ENCODE measurements around the gene NSUN5. TPM values are rescaled to one million over a fixed set of nuclear protein-coding genes. Genes with fewer than 3 reads are reported as not detected.

The NSUN5 gene
- polyA plus RNA-seq, 1 donor from 2014 or later, result 70.0 TPM

DNA sequence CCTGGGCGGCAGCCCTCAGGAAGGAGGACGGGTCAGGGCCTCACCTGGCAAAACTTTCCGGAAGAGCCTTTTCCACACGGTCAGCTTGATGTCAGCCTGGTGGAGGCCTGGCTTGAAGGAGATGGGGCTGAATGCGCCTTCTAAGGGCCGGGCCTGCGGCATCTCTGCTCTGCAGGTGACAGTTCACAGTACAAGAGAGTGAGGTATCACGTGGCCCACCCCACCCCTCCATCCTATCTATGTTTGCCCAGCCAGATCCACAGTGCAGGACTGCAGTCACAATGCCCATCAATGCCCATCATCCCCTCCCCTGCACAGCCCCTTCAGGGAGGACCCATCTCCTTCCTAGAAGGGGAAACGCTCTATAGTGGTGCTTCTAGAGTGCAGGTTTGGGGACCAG lies 7.9 kb upstream of the NSUN5 start:
- H3K36me3 ChIP-seq (ENCODE audit: insufficient read depth, low read length), result no peaks in the 10 kb centered on the region
- H3F3A ChIP-seq (ENCODE audit: insufficient read depth, low read length, poor library complexity, severe bottlenecking), result no peaks in the 10 kb centered on the region
- H3K9me3 ChIP-seq (ENCODE audit: low read length), result no peaks in the 10 kb centered on the region
- TF ChIP-seq MXI1 (conservative IDR thresholded peaks at IDR 0.05; ENCODE audit: poor library complexity, severe bottlenecking) (no peak), SMC3 (conservative IDR thresholded peaks at IDR 0.05; ENCODE audit: poor library complexity) (no peak), TAF1 (IDR thresholded peaks at IDR 0.05; ENCODE audit: low read depth) (no peak), RAD21 (conservative IDR thresholded peaks at IDR 0.05) (no peak), POLR2AphosphoS5 (IDR thresholded peaks at IDR 0.05) (no peak), EZH2 (IDR thresholded peaks at IDR 0.05; ENCODE audit: borderline replicate concordance, insufficient read depth, low read length, poor library complexity, severe bottlenecking) (no peak), EP300 (conservative IDR thresholded peaks at IDR 0.05; ENCODE audit: poor library complexity, severe bottlenecking) (no peak)
- TF ChIP-seq, protein P1, sequence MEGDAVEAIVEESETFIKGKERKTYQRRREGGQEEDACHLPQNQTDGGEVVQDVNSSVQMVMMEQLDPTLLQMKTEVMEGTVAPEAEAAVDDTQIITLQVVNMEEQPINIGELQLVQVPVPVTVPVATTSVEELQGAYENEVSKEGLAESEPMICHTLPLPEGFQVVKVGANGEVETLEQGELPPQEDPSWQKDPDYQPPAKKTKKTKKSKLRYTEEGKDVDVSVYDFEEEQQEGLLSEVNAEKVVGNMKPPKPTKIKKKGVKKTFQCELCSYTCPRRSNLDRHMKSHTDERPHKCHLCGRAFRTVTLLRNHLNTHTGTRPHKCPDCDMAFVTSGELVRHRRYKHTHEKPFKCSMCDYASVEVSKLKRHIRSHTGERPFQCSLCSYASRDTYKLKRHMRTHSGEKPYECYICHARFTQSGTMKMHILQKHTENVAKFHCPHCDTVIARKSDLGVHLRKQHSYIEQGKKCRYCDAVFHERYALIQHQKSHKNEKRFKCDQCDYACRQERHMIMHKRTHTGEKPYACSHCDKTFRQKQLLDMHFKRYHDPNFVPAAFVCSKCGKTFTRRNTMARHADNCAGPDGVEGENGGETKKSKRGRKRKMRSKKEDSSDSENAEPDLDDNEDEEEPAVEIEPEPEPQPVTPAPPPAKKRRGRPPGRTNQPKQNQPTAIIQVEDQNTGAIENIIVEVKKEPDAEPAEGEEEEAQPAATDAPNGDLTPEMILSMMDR (IDR thresholded peaks at IDR 0.05; ENCODE audit: poor library complexity, severe bottlenecking), result no peak
- TF ChIP-seq, protein P2, sequence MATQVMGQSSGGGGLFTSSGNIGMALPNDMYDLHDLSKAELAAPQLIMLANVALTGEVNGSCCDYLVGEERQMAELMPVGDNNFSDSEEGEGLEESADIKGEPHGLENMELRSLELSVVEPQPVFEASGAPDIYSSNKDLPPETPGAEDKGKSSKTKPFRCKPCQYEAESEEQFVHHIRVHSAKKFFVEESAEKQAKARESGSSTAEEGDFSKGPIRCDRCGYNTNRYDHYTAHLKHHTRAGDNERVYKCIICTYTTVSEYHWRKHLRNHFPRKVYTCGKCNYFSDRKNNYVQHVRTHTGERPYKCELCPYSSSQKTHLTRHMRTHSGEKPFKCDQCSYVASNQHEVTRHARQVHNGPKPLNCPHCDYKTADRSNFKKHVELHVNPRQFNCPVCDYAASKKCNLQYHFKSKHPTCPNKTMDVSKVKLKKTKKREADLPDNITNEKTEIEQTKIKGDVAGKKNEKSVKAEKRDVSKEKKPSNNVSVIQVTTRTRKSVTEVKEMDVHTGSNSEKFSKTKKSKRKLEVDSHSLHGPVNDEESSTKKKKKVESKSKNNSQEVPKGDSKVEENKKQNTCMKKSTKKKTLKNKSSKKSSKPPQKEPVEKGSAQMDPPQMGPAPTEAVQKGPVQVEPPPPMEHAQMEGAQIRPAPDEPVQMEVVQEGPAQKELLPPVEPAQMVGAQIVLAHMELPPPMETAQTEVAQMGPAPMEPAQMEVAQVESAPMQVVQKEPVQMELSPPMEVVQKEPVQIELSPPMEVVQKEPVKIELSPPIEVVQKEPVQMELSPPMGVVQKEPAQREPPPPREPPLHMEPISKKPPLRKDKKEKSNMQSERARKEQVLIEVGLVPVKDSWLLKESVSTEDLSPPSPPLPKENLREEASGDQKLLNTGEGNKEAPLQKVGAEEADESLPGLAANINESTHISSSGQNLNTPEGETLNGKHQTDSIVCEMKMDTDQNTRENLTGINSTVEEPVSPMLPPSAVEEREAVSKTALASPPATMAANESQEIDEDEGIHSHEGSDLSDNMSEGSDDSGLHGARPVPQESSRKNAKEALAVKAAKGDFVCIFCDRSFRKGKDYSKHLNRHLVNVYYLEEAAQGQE (IDR thresholded peaks at IDR 0.05; ENCODE audit: borderline replicate concordance), result no peak
- no peak overlapping the region for H2AFZ ChIP-seq (ENCODE audit: low read depth, low read length)
- H3K27ac ChIP-seq (ENCODE audit: low read length), result no peak overlapping the region
- no peak overlapping the region for H3K4me3 ChIP-seq (ENCODE audit: low read length)
- no peaks in the 10 kb centered on the region for H3K9me2 ChIP-seq (ENCODE audit: insufficient read depth, low read length)
- H4K20me1 ChIP-seq (ENCODE audit: insufficient read depth), result no peaks in the 10 kb centered on the region
- no peaks in the 10 kb centered on the region for H3K79me2 ChIP-seq (replicated peaks; ENCODE audit: insufficient read depth, low read length)
- H3K4me2 ChIP-seq (ENCODE audit: low read length), result no peak overlapping the region
- no peak overlapping the region for H3K9ac ChIP-seq (ENCODE audit: low read length)
- H3K27me3 ChIP-seq (ENCODE audit: insufficient read depth, low read depth, low read length), result no peaks in the 10 kb centered on the region

DNA sequence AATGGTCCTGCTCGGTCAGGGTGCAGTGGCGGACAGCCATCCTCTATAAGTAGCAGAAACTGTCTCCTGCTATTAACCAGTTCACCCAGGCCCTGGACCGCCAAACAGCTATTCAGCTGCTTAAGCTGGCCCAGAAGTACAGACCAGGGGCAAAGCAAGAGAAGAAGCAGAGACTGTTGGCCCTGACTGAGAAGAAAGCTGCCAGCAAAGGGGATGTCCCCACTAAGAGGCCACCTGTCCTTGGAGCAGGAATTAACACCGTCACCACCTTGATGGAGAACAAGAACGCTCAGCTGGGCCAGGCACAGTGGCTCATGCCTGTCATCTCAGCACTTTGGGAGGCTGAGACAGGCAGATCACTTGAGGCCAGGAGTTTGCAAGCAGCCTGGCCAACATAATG lies 5.6 kb upstream of the NSUN5 start:
- no peaks in the 10 kb centered on the region for H3K36me3 ChIP-seq (ENCODE audit: insufficient read depth, low read length)
- no peak overlapping the region for H3K27ac ChIP-seq (ENCODE audit: low read length)
- no peaks in the 10 kb centered on the region for H3K9me2 ChIP-seq (ENCODE audit: insufficient read depth, low read length)

More for the DNA sequence above, 5.6 kb upstream of the NSUN5 start:
- TF ChIP-seq POLR2AphosphoS5 (IDR thresholded peaks at IDR 0.05) (no peak), EZH2 (IDR thresholded peaks at IDR 0.05; ENCODE audit: borderline replicate concordance, insufficient read depth, low read length, poor library complexity, severe bottlenecking) (no peak), TAF1 (IDR thresholded peaks at IDR 0.05; ENCODE audit: low read depth) (no peak), SMC3 (conservative IDR thresholded peaks at IDR 0.05; ENCODE audit: poor library complexity) (no peak), MXI1 (conservative IDR thresholded peaks at IDR 0.05; ENCODE audit: poor library complexity, severe bottlenecking) (no peak), EP300 (conservative IDR thresholded peaks at IDR 0.05; ENCODE audit: poor library complexity, severe bottlenecking) (no peak), RAD21 (conservative IDR thresholded peaks at IDR 0.05) (no peak)
- TF ChIP-seq, protein P2 (IDR thresholded peaks at IDR 0.05; ENCODE audit: borderline replicate concordance), result no peak
- TF ChIP-seq, protein P1 (IDR thresholded peaks at IDR 0.05; ENCODE audit: poor library complexity, severe bottlenecking), result no peak
- no peak overlapping the region for H3K9ac ChIP-seq (ENCODE audit: low read length)
- H3K9me3 ChIP-seq (ENCODE audit: low read length), result no peaks in the 10 kb centered on the region
- H2AFZ ChIP-seq (ENCODE audit: low read depth, low read length), result no peak overlapping the region
- H3K4me3 ChIP-seq (ENCODE audit: low read length), result no peak overlapping the region
- H3K79me2 ChIP-seq (replicated peaks; ENCODE audit: insufficient read depth, low read length), result no peaks in the 10 kb centered on the region
- no peaks in the 10 kb centered on the region for H4K20me1 ChIP-seq (ENCODE audit: insufficient read depth)
- H3F3A ChIP-seq (ENCODE audit: insufficient read depth, low read length, poor library complexity, severe bottlenecking), result no peaks in the 10 kb centered on the region
- H3K4me2 ChIP-seq (ENCODE audit: low read length), result no peak overlapping the region
- no peaks in the 10 kb centered on the region for H3K27me3 ChIP-seq (ENCODE audit: insufficient read depth, low read depth, low read length)
